HG03469 (cell line): ENCODE data around the gene KRT76.

Experiments used
- ATAC-seq: cut with Tn5 transposase; IDR thresholded peaks from one replicate; pipeline ENCODE4 v1.9.1; 2021; ENCODE audit warnings: mild to moderate bottlenecking, moderate library complexity, moderate number of reproducible peaks; ENCODE audit not compliant: unreplicated experiment

The KRT76 gene

GRCh38 chr12:52735816-52736632 is 41.1 kb downstream of the KRT76 start:
- no peak for ATAC-seq

GRCh38 chr12:52735106-52735505 is 42.0 kb downstream of the KRT76 start:
- no peak for ATAC-seq

- ATAC-seq: no peak
Observed at GRCh38 chr12:52730793-52731192, 46.4 kb downstream of the KRT76 start.

GRCh38 chr12:52730383-52730782 is 46.8 kb downstream of the KRT76 start:
- ATAC-seq: no peak

- no peak for ATAC-seq
Observed at GRCh38 chr12:52729147-52729546, 48.0 kb downstream of the KRT76 start.

GRCh38 chr12:52728374-52728773 is 48.8 kb downstream of the KRT76 start:
- ATAC-seq: no peak

- ATAC-seq: no peak
Observed at GRCh38 chr12:52727037-52727436, 50.1 kb downstream of the KRT76 start.

- ATAC-seq: no peak
Observed at GRCh38 chr12:52726451-52726850, 50.7 kb downstream of the KRT76 start.

GRCh38 chr12:52724384-52724783 is 52.8 kb downstream of the KRT76 start:
- no peak for ATAC-seq

- ATAC-seq: no peak
Observed at GRCh38 chr12:52722680-52723079, 54.5 kb downstream of the KRT76 start.

GRCh38 chr12:52721838-52722470 is 55.2 kb downstream of the KRT76 start:
- no peak for ATAC-seq

- ATAC-seq: no peak
Observed at GRCh38 chr12:52720365-52720886, 56.7 kb downstream of the KRT76 start.
